HL-60/S4 (cell line): ENCODE results near the gene CAV1.
"Not testable (repeated sequence)": the region's sequence is repeated elsewhere in the genome, so short reads cannot be mapped to it uniquely, and the experiment has no call there.

Source experiments
- in situ Hi-C: fragments of 300-500 bp; cut with MboI; formaldehyde crosslinking; loops from 2 replicates; pipeline ENCODE4 v1.14.3; 2022; ENCODE audit warnings: low sequenced_read_pairs

CAV1 gene

GRCh38 chr7:116524609-116525297 lies at the start of gene CAV1:
Gene CAV1 (plus strand): TSS chr7:116525036. CDS start chr7:116525063, 27 bp downstream.
- in situ Hi-C loops = no loop called here

- in situ Hi-C loops = no loop called here
Observed at GRCh38 chr7:116477625-116478024, 47.2 kb upstream of the CAV1 start.

- in situ Hi-C loops = no loop called here
Observed at GRCh38 chr7:116478834-116479233, 46.0 kb upstream of the CAV1 start.

- in situ Hi-C loops = no loop called here
Observed at GRCh38 chr7:116483271-116483942, 41.4 kb upstream of the CAV1 start.

GRCh38 chr7:116484389-116484788 lies 40.4 kb upstream of the CAV1 start:
- in situ Hi-C loops = not testable (repeated sequence)

- in situ Hi-C loops = no loop called here
Observed at GRCh38 chr7:116487907-116488521, 36.8 kb upstream of the CAV1 start.

GRCh38 chr7:116490351-116490750 lies 34.5 kb upstream of the CAV1 start:
- in situ Hi-C loops = no loop called here

GRCh38 chr7:116491887-116492653 lies 32.8 kb upstream of the CAV1 start:
- in situ Hi-C loops = no loop called here

GRCh38 chr7:116492654-116493109 lies 32.2 kb upstream of the CAV1 start:
- in situ Hi-C loops = no loop called here

- in situ Hi-C loops = no loop called here
Observed at GRCh38 chr7:116493449-116493848, 31.4 kb upstream of the CAV1 start.

GRCh38 chr7:116494472-116494871 lies 30.4 kb upstream of the CAV1 start:
- in situ Hi-C loops = no loop called here

GRCh38 chr7:116495736-116496135 lies 29.1 kb upstream of the CAV1 start:
- in situ Hi-C loops = no loop called here

- in situ Hi-C loops = no loop called here
Observed at GRCh38 chr7:116496653-116497052, 28.2 kb upstream of the CAV1 start.

- in situ Hi-C loops = no loop called here
Observed at GRCh38 chr7:116497708-116498107, 27.1 kb upstream of the CAV1 start.

GRCh38 chr7:116499168-116500077 lies 25.4 kb upstream of the CAV1 start, which contains the start of gene CAV2:
Gene CAV2 (plus strand): TSS chr7:116499738. CDS start chr7:116499782, 44 bp downstream.
- in situ Hi-C loops = no loop called here

GRCh38 chr7:116500078-116500853 lies 24.6 kb upstream of the CAV1 start:
- in situ Hi-C loops = no loop called here

- in situ Hi-C loops = no loop called here
Observed at GRCh38 chr7:116501425-116502167, 23.2 kb upstream of the CAV1 start.

GRCh38 chr7:116502201-116503096 lies 22.4 kb upstream of the CAV1 start:
- in situ Hi-C loops = no loop called here
